Osteocyte (in vitro differentiated cells): ENCODE measurements around the gene ARID3A. TPM values are rescaled to one million over a fixed set of nuclear protein-coding genes. Genes with fewer than 3 reads are reported as not detected.

Experiments
- DNase-seq: peaks from one replicate; pipeline ENCODE4 v3.0.0; 2021; ENCODE audit warnings: mixed read lengths; ENCODE audit not compliant: unreplicated experiment; ENCODE audit errors: extremely low spot score
- H3K27ac Mint-ChIP-seq: one replicate; pipeline ENCODE4 v1.8.0; 2021; ENCODE audit warnings: mild to moderate bottlenecking, mixed read lengths; ENCODE audit not compliant: unreplicated experiment
- H3K27me3 Mint-ChIP-seq: one replicate; pipeline ENCODE4 v1.8.0; 2021; ENCODE audit warnings: mixed read lengths; ENCODE audit not compliant: unreplicated experiment
- H3K36me3 Mint-ChIP-seq: one replicate; pipeline ENCODE4 v1.8.0; 2021; ENCODE audit warnings: mixed read lengths; ENCODE audit not compliant: unreplicated experiment
- H3K4me1 Mint-ChIP-seq: one replicate; pipeline ENCODE4 v1.8.0; 2021; ENCODE audit warnings: mixed read lengths; ENCODE audit not compliant: unreplicated experiment
- H3K4me3 Mint-ChIP-seq: one replicate; pipeline ENCODE4 v1.8.0; 2021; ENCODE audit warnings: mild to moderate bottlenecking, moderate library complexity, mixed read lengths; ENCODE audit not compliant: unreplicated experiment
- H3K9me3 Mint-ChIP-seq: one replicate; pipeline ENCODE4 v1.8.0; 2021; ENCODE audit warnings: mixed read lengths; ENCODE audit not compliant: unreplicated experiment
- total RNA-seq: library from RNA; stranded (reverse); gene quantifications from 2 replicates; pipeline ENCODE4 v1.2.1, GENCODE V29; 2021
- TF ChIP-seq, protein P1 (sequence below): fragments of 200-600 bp; sonication (generic); IDR thresholded peaks from 2 replicates; pipeline ENCODE4 v1.5.0; 2021; ENCODE audit warnings: antibody characterized with exemption, mild to moderate bottlenecking, moderate library complexity

ARID3A gene
- total RNA-seq, 1 donor from 2014 or later: 16.8 TPM

DNA sequence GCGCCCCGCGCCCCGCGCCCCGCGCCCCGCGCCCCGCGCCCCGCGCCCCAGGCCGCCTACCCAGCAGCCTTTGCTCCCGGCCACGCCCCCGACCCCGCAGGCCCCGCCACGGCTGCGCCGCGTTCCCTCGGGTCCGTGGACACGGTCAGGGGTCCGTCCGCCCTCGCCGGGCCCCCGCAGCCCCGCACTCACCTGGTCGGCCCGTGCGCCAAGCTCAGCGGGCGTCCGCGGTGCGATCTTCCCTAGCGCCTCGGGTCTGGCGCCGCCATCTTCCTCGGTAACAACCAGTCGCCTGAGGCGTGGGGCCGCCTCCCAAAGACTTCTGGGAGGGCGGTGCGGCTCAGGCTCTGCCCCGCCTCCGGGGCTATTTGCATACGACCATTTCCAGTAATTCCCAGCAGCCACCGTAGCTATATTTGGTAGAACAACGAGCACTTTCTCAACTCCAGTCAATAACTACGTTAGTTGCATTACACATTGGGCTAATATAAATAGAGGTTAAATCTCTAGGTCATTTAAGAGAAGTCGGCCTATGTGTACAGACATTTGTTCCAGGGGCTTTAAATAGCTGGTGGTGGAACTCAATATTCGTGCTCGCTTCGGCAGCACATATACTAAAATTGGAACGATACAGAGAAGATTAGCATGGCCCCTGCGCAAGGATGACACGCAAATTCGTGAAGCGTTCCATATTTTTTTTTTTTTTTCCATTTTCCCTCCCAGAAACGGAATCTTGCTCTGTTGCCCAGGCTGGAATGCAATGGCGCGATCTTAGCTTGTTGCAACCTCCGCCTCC is 32.7 kb upstream of the ARID3A start, which contains the start of the genes MED16 and RNU6-9:
TSS of gene MED16 (minus strand) at position 294 of the 796 bp plus-strand sequence. CDS start 2,056 bp downstream, outside the sequence.
TSS of gene RNU6-9 (plus strand) at position 591 of the 796 bp plus-strand sequence.
- Mint-ChIP-seq H3K27ac (peak within 1 kb of the TSS; percentile 99), H3K9me3 (no peaks in the 10 kb centered on the region), H3K27me3 (no peaks in the 10 kb centered on the region), H3K4me1 (peaks cover 17% of the 10 kb centered on the region), H3K4me3 (peak within 1 kb of the TSS; percentile 82), H3K36me3 (peaks cover 7% of the 10 kb centered on the region)
- peak; percentile 97 for DNase-seq
- TF ChIP-seq, protein P1, sequence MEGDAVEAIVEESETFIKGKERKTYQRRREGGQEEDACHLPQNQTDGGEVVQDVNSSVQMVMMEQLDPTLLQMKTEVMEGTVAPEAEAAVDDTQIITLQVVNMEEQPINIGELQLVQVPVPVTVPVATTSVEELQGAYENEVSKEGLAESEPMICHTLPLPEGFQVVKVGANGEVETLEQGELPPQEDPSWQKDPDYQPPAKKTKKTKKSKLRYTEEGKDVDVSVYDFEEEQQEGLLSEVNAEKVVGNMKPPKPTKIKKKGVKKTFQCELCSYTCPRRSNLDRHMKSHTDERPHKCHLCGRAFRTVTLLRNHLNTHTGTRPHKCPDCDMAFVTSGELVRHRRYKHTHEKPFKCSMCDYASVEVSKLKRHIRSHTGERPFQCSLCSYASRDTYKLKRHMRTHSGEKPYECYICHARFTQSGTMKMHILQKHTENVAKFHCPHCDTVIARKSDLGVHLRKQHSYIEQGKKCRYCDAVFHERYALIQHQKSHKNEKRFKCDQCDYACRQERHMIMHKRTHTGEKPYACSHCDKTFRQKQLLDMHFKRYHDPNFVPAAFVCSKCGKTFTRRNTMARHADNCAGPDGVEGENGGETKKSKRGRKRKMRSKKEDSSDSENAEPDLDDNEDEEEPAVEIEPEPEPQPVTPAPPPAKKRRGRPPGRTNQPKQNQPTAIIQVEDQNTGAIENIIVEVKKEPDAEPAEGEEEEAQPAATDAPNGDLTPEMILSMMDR: no peak

DNA sequence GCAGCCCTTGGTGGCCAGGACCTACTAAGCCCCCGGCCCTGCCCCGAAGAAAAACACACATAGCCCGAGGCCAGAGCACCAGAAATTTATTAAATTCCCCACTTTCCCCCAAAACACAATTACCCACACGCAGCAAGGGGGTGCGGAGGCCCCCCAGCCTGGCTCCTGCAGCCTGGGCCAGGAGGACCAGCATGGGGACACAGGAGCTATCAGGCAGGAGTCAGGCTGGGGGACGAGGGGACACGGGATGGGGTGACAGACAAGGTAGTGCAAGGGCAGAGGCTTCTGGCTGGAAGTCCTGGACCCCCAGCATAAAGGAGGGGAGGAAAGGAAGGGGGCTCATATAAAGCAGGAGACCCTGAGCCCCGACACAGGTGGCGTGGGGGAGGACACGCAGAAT is 29.4 kb upstream of the ARID3A start:
- no peak overlapping the region for H3K27ac Mint-ChIP-seq
- TF ChIP-seq, protein P1: no peak
- no peak overlapping the region for H3K4me3 Mint-ChIP-seq
- peaks cover 7% of the 10 kb centered on the region for H3K36me3 Mint-ChIP-seq
- peaks cover 13% of the 10 kb centered on the region for H3K4me1 Mint-ChIP-seq
- no peak for DNase-seq
- H3K27me3 Mint-ChIP-seq: no peaks in the 10 kb centered on the region
- H3K9me3 Mint-ChIP-seq: no peaks in the 10 kb centered on the region

DNA sequence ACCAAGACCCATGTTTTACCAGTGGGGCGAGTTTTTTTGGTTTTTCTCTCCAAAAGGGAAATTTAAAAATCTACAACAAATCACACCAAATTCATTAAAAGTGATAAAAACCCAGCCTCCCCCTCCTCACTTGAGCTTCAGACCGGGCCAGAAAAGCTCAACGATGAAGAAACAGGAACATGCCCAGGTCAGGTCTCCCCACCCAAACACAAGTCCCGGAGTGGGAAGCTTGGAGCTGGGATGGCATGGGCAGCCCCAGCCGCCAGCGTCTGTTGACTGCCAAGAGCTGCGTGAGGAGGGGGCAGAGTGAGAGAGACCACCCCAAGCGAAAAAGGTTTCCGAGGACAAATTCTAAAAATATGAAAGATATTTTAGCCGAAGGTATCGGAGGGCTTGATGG is 28.8 kb upstream of the ARID3A start:
- H3K4me1 Mint-ChIP-seq: peaks cover 11% of the 10 kb centered on the region
- H3K4me3 Mint-ChIP-seq: no peak overlapping the region
- no peaks in the 10 kb centered on the region for H3K27me3 Mint-ChIP-seq
- TF ChIP-seq, protein P1: no peak
- no peaks in the 10 kb centered on the region for H3K9me3 Mint-ChIP-seq
- peaks cover 7% of the 10 kb centered on the region for H3K36me3 Mint-ChIP-seq
- H3K27ac Mint-ChIP-seq: no peak overlapping the region
- no peak for DNase-seq

DNA sequence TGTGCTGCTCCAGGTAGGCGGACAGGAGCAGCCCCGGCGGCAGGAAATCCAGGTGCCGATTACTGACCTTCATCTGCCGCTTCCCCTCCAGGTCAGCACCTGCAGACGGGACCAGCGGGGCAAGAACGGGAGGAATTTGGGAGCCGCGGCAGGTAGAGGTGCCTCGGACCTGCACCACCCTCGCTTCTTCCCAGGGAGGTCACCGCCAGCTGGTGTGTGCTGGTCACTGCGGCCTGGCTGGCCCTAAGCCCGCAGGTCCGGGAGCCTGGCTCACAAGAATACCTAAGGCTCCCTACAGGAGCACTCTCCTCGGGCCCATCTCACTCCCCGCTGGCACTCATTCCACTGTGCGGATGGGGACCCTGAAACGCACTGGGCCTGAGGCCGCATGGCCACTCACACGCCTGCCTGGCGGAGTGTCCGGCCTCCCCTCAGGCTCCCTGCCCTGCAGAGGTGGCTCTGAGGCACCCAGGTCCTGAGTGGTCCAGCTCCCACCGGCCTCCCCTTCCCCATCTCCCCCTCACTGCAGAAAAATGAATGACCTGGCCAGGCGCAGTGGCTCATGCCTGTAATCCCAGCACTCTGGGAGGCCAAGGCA is 28.3 kb upstream of the ARID3A start:
- Mint-ChIP-seq H3K27me3 (no peaks in the 10 kb centered on the region), H3K36me3 (peaks cover 7% of the 10 kb centered on the region), H3K4me1 (peaks cover 9% of the 10 kb centered on the region), H3K9me3 (no peaks in the 10 kb centered on the region), H3K4me3 (no peak overlapping the region), H3K27ac (no peak overlapping the region)
- DNase-seq: no peak
- TF ChIP-seq, protein P1: no peak

DNA sequence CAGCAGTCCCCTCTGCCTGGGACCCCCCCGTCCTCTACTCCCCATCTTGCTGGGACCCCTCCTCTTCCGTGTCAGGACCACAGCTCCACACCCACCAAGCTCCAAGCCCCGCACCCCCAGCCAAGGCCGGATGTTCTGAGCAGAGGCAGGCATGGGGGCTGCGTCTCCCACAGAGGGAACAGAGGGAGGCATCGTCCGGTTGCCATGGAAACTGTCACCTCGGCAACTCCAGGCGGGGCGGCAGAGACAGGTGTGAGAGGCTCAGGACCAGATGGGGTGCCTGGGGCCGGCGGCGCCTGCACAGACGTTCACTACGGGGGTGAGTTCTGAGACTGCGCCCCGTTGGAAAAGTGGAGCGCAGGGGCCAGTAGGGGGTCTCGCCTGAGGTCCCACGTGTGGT is 27.2 kb upstream of the ARID3A start:
- Mint-ChIP-seq H3K36me3 (peaks cover 9% of the 10 kb centered on the region), H3K9me3 (no peaks in the 10 kb centered on the region), H3K27me3 (no peaks in the 10 kb centered on the region), H3K4me3 (no peak overlapping the region), H3K27ac (no peak overlapping the region), H3K4me1 (peaks cover 6% of the 10 kb centered on the region)
- DNase-seq: no peak
- TF ChIP-seq, protein P1: no peak
